ENCODE measurements around the gene RNF126.
"Not testable (repeated sequence)": the region's sequence is repeated elsewhere in the genome, so short reads cannot be mapped to it uniquely, and the experiment has no call there.

Gene RNF126

DNA sequence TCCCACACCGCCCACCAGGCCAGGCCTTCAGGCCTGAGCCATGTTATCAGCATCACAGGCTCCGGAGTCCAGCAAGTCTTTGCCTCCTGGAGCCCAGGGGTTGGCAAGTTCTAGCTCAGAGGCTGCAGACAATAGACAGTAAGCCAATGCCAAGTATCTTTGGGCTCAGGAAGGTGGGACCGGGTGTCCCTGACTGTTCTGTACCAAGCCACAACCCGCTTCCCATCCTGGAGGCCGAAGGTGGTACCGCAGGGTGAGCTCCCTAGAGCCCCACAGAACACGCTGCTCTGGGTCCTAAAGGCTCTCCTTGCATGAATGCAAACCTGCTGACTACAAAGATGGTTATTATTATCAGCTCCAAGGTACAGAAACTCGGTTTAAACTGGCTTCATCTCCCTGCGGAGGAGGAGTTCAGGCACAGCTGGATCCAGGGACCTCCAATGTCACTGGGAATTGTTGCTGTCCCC is 7.6 kb upstream of the RNF126 start:
- Histone ChIP-seq H3K27me3 (ENCODE audit: control insufficient read depth in 1 of 2, insufficient read depth in 2 of 2, low read length in 2 of 2) (no peaks in the 10 kb centered on the region), H3K27ac (ENCODE audit: low read depth, low read length) (no peak overlapping the region), H3K36me3 (ENCODE audit: insufficient read depth, low read length) (no peaks in the 10 kb centered on the region), H3K4me3 (ENCODE audit: low read depth in 1 of 2, low read length in 2 of 2) (no peak overlapping the region), H3K9ac (ENCODE audit: low read length) (no peak overlapping the region), H3K9me3 (ENCODE audit: low read length) (no peaks in the 10 kb centered on the region), H3K4me1 (ENCODE audit: insufficient read depth, low read length) (peaks cover 2% of the 10 kb centered on the region)

GRCh38 chr19:668675-669434 is 5.8 kb upstream of the RNF126 start:
- H3K9ac ChIP-seq (ENCODE audit: low read length); H3K9me3 ChIP-seq (ENCODE audit: low read length); H3K27me3 ChIP-seq (ENCODE audit: control insufficient read depth in 1 of 2, insufficient read depth in 2 of 2, low read length in 2 of 2); H3K27ac ChIP-seq (ENCODE audit: low read depth, low read length); H3K4me3 ChIP-seq (ENCODE audit: low read depth in 1 of 2, low read length in 2 of 2); H3K36me3 ChIP-seq (ENCODE audit: insufficient read depth, low read length): not testable (repeated sequence)
- H3K4me1 ChIP-seq (ENCODE audit: insufficient read depth, low read length) = peaks cover 14% of the 10 kb centered on the region

- peaks cover 17% of the 10 kb centered on the region for H3K4me1 ChIP-seq (ENCODE audit: insufficient read depth, low read length)
- H3K9ac ChIP-seq (ENCODE audit: low read length); H3K27ac ChIP-seq (ENCODE audit: low read depth, low read length); H3K27me3 ChIP-seq (ENCODE audit: control insufficient read depth in 1 of 2, insufficient read depth in 2 of 2, low read length in 2 of 2); H3K4me3 ChIP-seq (ENCODE audit: low read depth in 1 of 2, low read length in 2 of 2); H3K9me3 ChIP-seq (ENCODE audit: low read length); H3K36me3 ChIP-seq (ENCODE audit: insufficient read depth, low read length): not testable (repeated sequence)
Observed at GRCh38 chr19:666985-667573, 4.1 kb upstream of the RNF126 start.

GRCh38 chr19:664913-665443 is 2.0 kb upstream of the RNF126 start:
- no peak overlapping the region for H3K9ac ChIP-seq (ENCODE audit: low read length)
- H3K4me3 ChIP-seq (ENCODE audit: low read depth in 1 of 2, low read length in 2 of 2) = peak overlapping the region in 1 of 2 donors; percentile 41

GRCh38 chr19:663682-664117 is 686 bp upstream of the RNF126 start:
- no peaks in the 10 kb centered on the region for H3K27me3 ChIP-seq (ENCODE audit: control insufficient read depth in 1 of 2, insufficient read depth in 2 of 2, low read length in 2 of 2)
- peak overlapping the region; percentile 65 to 71 for H3K4me3 ChIP-seq (ENCODE audit: low read depth in 1 of 2, low read length in 2 of 2)
- peak overlapping the region; percentile 94 for H3K27ac ChIP-seq (ENCODE audit: low read depth, low read length)
- no peaks in the 10 kb centered on the region for H3K9me3 ChIP-seq (ENCODE audit: low read length)
- no peaks in the 10 kb centered on the region for H3K36me3 ChIP-seq (ENCODE audit: insufficient read depth, low read length)
- H3K9ac ChIP-seq (ENCODE audit: low read length) = peak overlapping the region; percentile 39
- peaks cover 40% of the 10 kb centered on the region for H3K4me1 ChIP-seq (ENCODE audit: insufficient read depth, low read length)

More at GRCh38 chr19:664913-665443, 2.0 kb upstream of the RNF126 start:
- Histone ChIP-seq H3K36me3 (ENCODE audit: insufficient read depth, low read length) (no peaks in the 10 kb centered on the region), H3K27ac (ENCODE audit: low read depth, low read length) (no peak overlapping the region), H3K9me3 (ENCODE audit: low read length) (no peaks in the 10 kb centered on the region), H3K27me3 (ENCODE audit: control insufficient read depth in 1 of 2, insufficient read depth in 2 of 2, low read length in 2 of 2) (no peaks in the 10 kb centered on the region), H3K4me1 (ENCODE audit: insufficient read depth, low read length) (peaks cover 38% of the 10 kb centered on the region)

DNA sequence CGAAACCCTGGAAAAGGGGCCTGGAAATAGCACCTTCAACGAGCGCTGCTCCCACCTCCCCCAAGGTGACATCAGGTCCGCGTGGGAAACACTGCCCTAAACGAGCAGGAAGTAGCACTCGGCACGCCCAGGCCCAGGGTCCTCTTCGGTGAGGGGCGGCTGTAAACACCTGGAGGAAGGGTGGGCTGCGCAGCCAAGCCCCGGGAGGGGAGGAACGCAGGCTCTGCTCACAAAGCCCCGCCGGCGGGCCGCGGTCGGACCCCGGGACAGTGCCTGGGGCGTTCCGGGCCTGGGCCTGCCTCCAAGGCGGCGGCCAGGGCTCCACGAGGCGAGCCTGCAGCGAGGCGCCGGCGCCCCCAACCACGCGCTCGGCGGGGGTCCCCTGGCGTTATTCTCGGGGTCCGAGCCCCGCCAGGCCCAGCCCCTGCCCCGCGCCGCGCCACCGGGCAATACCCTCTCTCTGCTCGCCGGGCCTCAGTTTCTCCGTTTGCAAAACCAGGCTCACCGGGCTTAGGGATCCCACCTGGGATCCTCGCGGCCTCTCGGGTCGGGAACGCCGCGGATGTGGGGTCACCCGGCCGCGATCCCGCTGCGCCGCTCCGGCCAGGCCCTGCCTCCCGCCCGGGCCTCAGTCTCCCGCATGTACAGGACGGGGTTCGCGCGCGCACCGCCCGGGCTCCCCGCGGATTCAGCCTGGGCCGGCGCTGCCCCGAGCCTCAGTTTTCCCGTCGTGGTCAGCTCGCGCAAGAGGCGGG is 630 bp downstream of the RNF126 start:
- Histone ChIP-seq H3K27ac (ENCODE audit: low read depth, low read length) (peak overlapping the region; percentile 84), H3K4me3 (ENCODE audit: low read depth in 1 of 2, low read length in 2 of 2) (peak overlapping the region; percentile 64 to 99), H3K9ac (ENCODE audit: low read length) (peak overlapping the region; percentile 39), H3K9me3 (ENCODE audit: low read length) (no peaks in the 10 kb centered on the region), H3K36me3 (ENCODE audit: insufficient read depth, low read length) (no peaks in the 10 kb centered on the region), H3K27me3 (ENCODE audit: control insufficient read depth in 1 of 2, insufficient read depth in 2 of 2, low read length in 2 of 2) (no peaks in the 10 kb centered on the region), H3K4me1 (ENCODE audit: insufficient read depth, low read length) (peaks cover 42% of the 10 kb centered on the region)

- peak overlapping the region; percentile 84 for H3K27ac ChIP-seq (ENCODE audit: low read depth, low read length)
- H3K4me1 ChIP-seq (ENCODE audit: insufficient read depth, low read length) = peaks cover 42% of the 10 kb centered on the region
- H3K27me3 ChIP-seq (ENCODE audit: control insufficient read depth in 1 of 2, insufficient read depth in 2 of 2, low read length in 2 of 2) = no peaks in the 10 kb centered on the region
Observed at GRCh38 chr19:661427-662196, 1.4 kb downstream of the RNF126 start.

GRCh38 chr19:660793-661426 is 2.1 kb downstream of the RNF126 start:
- peak overlapping the region; percentile 84 for H3K27ac ChIP-seq (ENCODE audit: low read depth, low read length)
- no peaks in the 10 kb centered on the region for H3K9me3 ChIP-seq (ENCODE audit: low read length)
- H3K4me1 ChIP-seq (ENCODE audit: insufficient read depth, low read length) = peaks cover 42% of the 10 kb centered on the region
- peak overlapping the region in 1 of 2 donors; percentile 64 for H3K4me3 ChIP-seq (ENCODE audit: low read depth in 1 of 2, low read length in 2 of 2)
- no peaks in the 10 kb centered on the region for H3K36me3 ChIP-seq (ENCODE audit: insufficient read depth, low read length)
- no peaks in the 10 kb centered on the region for H3K27me3 ChIP-seq (ENCODE audit: control insufficient read depth in 1 of 2, insufficient read depth in 2 of 2, low read length in 2 of 2)
- H3K9ac ChIP-seq (ENCODE audit: low read length) = peak overlapping the region; percentile 9

More at GRCh38 chr19:661427-662196, 1.4 kb downstream of the RNF126 start:
- Histone ChIP-seq H3K36me3 (ENCODE audit: insufficient read depth, low read length) (no peaks in the 10 kb centered on the region), H3K9ac (ENCODE audit: low read length) (peak overlapping the region; percentile 39), H3K9me3 (ENCODE audit: low read length) (no peaks in the 10 kb centered on the region), H3K4me3 (ENCODE audit: low read depth in 1 of 2, low read length in 2 of 2) (peak overlapping the region; percentile 64 to 99)

DNA sequence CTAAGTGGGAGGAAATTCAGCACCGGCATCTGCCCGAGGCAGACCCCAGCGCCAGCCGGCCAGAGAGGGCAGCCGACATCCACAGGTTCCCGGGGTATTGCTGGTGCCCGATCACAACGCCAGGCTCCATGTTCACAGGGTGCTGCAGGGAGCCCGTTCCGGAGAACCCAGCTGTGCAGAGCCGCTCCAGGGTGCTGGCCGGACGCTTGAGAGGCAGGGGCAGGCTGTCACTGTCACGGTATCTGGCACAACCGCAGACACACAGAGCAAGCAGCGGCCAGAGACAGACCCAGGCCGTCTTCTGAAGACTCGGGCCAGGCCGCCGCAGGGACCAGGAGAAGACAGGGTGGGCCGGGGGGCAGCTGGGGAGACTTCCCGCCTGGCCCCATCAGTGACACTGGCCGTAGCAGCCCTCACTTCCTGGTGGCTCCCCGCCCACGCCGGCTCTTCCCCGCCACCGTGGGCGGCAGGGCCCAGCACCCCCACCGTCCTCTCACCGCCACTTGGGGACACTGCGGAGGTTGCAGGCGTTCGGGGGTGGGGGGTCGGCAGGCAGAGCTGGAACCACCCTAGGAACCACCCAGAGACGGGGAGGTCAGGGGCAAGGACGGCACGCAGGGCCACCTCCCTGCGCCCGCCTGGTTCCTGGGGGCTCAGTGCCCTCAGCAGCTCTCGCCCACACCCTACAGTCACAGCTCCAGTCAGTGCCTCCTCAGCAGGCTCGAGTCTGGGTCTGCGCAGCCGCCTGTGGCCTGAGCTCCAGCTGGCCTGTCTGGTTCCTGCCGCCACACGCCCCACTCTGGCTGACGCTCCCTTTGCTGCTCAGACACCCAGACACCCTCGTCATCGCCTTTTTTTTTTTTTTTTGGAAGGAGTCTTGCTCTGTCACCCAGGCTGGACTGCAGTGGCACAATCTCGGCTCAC is 3.8 kb downstream of the RNF126 start:
- peaks cover 31% of the 10 kb centered on the region for H3K4me1 ChIP-seq (ENCODE audit: insufficient read depth, low read length)
- H3K9ac ChIP-seq (ENCODE audit: low read length) = no peak overlapping the region
- no peak overlapping the region for H3K4me3 ChIP-seq (ENCODE audit: low read depth in 1 of 2, low read length in 2 of 2)
- H3K36me3 ChIP-seq (ENCODE audit: insufficient read depth, low read length) = no peaks in the 10 kb centered on the region
- no peaks in the 10 kb centered on the region for H3K9me3 ChIP-seq (ENCODE audit: low read length)
- H3K27me3 ChIP-seq (ENCODE audit: control insufficient read depth in 1 of 2, insufficient read depth in 2 of 2, low read length in 2 of 2) = no peaks in the 10 kb centered on the region
- no peak overlapping the region for H3K27ac ChIP-seq (ENCODE audit: low read depth, low read length)
